ENCODE measurements around the gene TFRC. TPM values are rescaled to one million over a fixed set of nuclear protein-coding genes. Genes with fewer than 3 reads are reported as not detected.
"Not testable (repeated sequence)": the region's sequence is repeated elsewhere in the genome, so short reads cannot be mapped to it uniquely, and the experiment has no call there.

The TFRC gene
- total RNA-seq, 2 donors from 2014 or later: 73.4 to 132 TPM

DNA sequence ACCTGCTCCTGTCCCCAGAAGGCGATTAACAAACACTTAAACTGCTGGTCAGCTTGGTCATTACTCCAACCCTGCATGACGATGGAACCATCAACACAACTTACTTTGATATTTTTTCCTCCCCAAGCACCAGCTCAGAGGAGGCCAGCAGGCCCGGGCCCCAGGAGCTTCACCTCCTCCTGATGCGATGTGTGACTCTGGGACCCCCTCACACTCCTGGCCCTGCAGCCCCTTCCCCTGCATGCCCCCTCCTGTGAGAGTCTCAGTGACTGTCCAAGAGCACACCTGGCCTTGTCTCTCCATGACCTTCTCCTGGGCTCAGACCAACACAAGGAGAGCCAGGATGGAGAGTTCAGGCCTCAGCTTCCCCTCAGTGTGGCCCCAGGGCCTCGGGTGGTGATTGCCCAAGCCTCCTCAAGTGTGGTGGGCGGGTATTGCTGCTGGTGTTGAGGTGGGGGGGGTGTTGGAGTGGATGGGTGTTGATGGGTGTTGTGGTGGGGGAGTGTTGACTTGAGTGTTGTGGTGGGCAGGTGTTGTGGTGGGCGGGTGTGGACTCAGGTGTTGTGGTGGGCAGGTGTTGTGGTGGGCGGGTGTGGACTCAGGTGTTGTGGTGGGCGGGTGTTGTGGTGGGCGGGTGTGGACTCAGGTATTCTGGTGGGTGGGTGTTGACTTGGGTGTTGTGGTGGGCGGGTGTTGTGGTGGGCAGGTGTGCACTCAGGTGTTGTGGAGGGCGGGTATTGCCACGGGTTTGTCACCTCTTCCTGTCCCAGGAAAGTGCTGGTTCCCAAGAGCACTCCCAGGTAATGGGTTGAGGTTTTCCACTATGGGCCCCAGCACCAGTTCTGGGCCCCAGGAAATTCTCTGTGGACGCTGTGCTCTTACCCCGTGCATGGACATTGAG, 68.1 kb downstream of the TFRC start:
- DNase-seq (ENCODE audit: low spot score): no peak
- intact Hi-C loops (cut with DNase I): no loop called here

GRCh38 chr3:196012941-196013476, 68.9 kb downstream of the TFRC start:
- no peak for DNase-seq (ENCODE audit: low spot score)
- intact Hi-C loops (cut with DNase I): no loop called here

DNA sequence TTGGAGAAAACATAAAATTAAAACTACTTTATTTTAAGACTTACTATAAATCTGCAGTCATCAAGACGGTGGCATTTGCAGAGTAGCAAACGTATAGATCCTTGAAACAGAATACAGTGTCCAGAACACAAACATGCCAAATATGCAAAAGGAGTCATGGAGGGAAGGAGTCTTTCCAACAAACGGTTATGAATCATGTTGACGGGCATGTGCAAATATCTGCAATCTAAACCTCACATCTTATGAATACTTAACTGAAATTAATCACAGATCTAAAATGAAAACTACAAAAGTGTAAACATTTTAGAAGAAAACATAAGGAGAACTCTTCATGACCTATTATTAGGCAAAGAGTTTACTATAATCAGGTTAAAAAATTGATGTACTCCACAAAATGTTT, 69.4 kb downstream of the TFRC start:
- intact Hi-C loops (cut with DNase I): no loop called here
- DNase-seq (ENCODE audit: low spot score): no peak

GRCh38 chr3:196009456-196009855, 72.4 kb downstream of the TFRC start:
- DNase-seq (ENCODE audit: low spot score): no peak
- intact Hi-C loops (cut with DNase I): no loop called here

DNA sequence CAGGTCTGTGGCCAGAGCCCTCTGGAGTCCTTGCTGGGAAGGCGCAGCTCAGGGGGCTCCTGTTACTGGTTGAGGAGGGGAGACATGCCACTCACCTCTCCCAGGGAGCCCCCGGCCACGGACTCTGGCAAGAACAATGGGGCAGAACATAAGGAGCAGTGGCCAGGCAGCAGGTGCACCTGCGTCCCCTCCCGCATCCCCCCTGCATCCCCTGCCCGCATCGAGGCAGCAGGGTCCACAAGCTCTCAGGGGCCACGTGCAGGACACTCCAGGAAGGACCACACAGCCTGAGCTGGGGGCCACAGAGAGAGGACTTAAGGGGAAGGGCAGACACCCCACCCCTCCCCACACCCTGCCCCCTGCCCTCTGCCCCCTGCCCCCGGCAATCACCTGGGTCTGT, 73.0 kb downstream of the TFRC start:
- no peak for DNase-seq (ENCODE audit: low spot score)

DNA sequence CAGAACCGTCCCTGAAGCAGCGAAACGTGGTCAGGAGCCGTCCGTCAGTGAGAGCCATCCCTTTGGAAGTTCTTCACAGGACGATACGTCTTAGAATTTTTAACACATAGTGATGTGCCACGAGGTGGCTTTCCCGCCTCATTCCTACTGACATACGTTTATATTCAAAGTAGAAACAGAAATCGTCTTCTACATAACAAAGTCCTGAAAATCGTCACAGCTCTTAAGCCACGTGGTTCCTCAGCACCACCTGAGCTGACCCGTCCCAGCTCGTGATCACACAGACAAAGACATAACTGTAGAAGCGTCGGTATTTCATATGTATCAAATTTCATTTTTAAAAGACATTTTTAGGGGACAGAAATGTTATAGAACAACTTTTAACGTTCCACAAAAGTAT, 73.5 kb downstream of the TFRC start:
- intact Hi-C loops (cut with DNase I): no loop called here
- no peak for DNase-seq (ENCODE audit: low spot score)

More for the DNA sequence above, 73.0 kb downstream of the TFRC start:
- intact Hi-C loops (cut with DNase I): no loop called here

GRCh38 chr3:196007744-196008335, 74.0 kb downstream of the TFRC start:
- no peak for DNase-seq (ENCODE audit: low spot score)
- intact Hi-C loops (cut with DNase I): no loop called here

- DNase-seq (ENCODE audit: low spot score); intact Hi-C loops (cut with DNase I): not testable (repeated sequence)
Observed at GRCh38 chr3:196005338-196005737, 76.6 kb downstream of the TFRC start.

- peak; percentile 57 for DNase-seq (ENCODE audit: low spot score)
- intact Hi-C loops (cut with DNase I): not testable (repeated sequence)
Observed at GRCh38 chr3:196004359-196005052, 77.4 kb downstream of the TFRC start.

DNA sequence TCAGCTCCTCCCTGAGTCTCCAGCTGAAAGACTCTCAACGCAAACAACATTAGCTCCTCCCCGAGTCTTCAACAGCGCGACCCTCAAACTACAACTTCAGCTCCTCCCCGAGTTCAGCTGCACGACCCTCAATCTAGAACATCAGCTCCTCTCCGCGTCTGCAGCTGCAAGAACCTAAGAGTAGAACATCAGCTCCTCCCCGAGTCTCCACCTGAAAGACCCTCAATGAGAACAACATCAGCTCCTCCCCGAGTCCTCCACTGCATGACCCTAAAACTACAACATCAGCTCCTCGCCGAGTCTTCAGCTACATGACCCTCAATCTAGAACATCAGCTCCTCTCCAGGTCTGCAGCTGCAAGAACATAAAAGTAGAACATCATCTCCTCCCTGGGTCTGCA, 78.3 kb downstream of the TFRC start:
- no peak for DNase-seq (ENCODE audit: low spot score)
- intact Hi-C loops (cut with DNase I): no loop called here

- not testable (repeated sequence) for DNase-seq (ENCODE audit: low spot score)
Observed at GRCh38 chr3:196002721-196003120, 79.2 kb downstream of the TFRC start.

DNA sequence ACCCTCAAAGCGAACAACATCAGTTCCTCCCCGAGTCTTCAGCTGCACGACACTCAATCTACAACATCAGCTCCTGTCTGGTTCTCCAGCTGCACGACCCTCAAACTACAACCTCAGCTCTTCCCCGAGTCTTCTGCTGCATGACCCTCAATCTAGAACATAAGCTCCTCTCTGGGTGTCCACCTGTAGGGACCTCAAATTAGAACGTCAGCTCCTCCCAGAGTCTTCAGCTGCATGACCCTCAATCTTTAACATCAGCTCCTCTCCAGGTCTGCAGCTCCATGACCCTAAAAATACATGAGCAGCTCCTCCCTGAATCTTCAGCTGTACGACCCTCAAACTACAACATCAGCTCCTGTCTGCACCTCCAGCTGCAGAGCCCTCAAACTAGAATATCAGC, 80.7 kb downstream of the TFRC start:
- DNase-seq (ENCODE audit: low spot score); intact Hi-C loops (cut with DNase I): not testable (repeated sequence)

More at GRCh38 chr3:196002721-196003120, 79.2 kb downstream of the TFRC start:
- intact Hi-C loops (cut with DNase I): not testable (repeated sequence)

DNA sequence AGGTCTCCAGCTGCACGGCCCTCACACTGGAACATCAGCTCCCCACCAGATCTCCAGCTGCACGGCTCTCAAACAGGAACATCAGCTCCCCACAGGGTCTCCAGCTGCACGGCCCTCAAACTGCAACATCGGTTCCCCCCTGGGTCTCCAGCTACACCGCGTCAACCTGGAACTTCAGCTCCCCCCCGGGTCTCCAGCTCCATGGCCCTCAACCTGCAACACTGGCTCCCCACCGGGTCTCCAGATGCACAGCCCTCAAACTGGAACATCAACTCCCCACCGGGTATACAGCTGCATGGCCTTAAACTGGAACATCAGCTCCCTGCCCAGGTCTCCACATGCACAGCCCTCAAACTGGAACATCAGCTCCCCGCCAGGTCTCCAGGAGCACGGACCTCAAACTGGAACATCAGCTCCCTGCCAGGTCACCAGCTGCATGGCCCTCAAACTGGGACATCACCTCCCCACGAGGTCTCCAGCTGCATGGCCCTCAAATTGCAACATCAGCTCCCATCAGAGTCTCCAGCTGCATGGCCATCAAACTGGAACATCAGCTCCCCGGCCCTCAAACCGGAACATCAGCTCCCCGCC, 81.4 kb downstream of the TFRC start:
- intact Hi-C loops (cut with DNase I); DNase-seq (ENCODE audit: low spot score): not testable (repeated sequence)

DNA sequence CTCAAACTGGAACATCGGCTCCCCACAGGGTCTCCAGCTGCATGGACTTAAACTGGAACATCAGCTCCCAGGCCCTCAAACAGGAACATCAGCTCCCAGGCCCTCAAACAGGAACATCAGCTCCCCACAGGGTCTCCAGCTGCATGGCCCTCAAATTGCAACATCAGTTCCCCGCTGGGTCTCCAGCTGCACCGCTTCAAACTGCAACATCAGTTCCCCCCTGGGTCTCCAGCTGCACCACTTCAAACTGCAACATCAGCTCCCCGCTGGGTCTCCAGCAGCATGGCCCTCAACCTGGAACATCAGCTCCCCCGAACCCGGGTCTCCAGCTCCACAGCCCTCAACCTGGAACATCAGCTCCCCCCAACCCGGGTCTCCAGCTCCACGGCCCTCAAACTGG, 82.0 kb downstream of the TFRC start:
- peak; percentile 64 for DNase-seq (ENCODE audit: low spot score)
- intact Hi-C loops (cut with DNase I): no loop called here

Other genes with a start within 250 kb of the TFRC start
- 10 to 100 TPM; 24.3 to 34.1 TPM for gene TNK2, start 173.5 kb downstream of the TFRC start, total RNA-seq
- 1 to 10 TPM in 1 of 2 donors, under 1 TPM in 1; 0.52 to 2.1 TPM for gene ZDHHC19, start 129.3 kb upstream of the TFRC start, total RNA-seq
- gene SLC51A, start 134.4 kb upstream of the TFRC start, total RNA-seq: not detected
- 10 to 100 TPM; 62.9 to 64.9 TPM for gene PCYT1A, start 205.6 kb upstream of the TFRC start, total RNA-seq
- 1 to 10 TPM; 2.8 to 3.8 TPM for gene DYNLT2B, start 236.2 kb upstream of the TFRC start, total RNA-seq